Islet of Langerhans (tissue), 1 donor: Measurements from ENCODE around the gene PAOX.

Experiments
- FAIRE-seq: peaks from one replicate; lab custom pipeline; 2011; peaks lifted over from hg19 to GRCh38; lab: Jason Lieb, UNC

PAOX gene

DNA sequence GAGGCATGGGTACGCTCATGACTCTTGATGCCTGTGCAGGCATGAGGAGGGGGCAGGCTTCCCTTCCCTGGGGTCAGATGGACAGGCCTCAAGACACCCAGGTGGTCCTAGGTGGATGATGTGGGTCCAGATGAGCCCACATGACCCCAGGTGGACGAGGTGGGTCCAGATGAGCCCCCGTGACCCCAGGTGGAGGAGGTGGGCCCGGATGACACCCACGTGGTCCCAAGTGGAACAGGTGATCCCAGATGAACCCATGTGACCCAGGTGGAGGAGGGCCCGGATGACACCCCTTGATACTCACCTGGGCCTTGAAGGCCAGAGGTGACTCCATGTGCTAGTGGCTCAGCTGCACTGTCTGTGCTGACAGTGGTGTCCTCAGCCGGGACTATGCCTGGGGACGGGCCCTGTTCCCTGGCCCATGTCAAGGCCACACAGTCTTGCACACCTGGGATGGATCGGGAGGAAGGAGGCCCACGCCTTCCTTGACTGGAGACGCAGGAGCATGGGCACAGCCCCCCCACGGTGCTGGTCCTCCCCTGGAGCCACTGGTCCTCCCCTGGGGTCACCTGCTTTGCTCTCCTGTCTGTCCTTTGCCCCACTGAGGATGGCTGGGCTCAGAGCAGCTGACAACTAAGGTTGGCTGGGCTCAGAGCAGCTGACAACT, 28.6 kb upstream of the PAOX start:
- no peak for FAIRE-seq

DNA sequence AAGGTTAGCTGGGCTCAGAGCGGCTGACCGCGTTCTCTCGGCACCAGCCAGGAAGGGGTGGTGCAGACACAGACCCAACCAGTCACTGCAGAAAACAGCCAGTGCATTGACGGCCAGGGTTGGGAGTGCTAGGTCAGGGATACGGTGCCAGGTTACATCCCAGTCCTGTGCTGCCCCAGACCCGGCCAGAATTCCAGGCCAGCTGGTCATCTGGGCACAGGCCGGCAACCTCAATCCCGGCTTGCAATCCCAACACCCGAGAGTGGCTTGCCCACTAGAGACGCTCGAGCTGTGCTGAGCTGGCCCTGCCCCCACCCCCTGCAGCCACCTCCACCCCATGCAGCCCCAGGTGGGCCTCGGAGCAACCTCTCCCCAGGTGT, 28.1 kb upstream of the PAOX start:
- no peak for FAIRE-seq

DNA sequence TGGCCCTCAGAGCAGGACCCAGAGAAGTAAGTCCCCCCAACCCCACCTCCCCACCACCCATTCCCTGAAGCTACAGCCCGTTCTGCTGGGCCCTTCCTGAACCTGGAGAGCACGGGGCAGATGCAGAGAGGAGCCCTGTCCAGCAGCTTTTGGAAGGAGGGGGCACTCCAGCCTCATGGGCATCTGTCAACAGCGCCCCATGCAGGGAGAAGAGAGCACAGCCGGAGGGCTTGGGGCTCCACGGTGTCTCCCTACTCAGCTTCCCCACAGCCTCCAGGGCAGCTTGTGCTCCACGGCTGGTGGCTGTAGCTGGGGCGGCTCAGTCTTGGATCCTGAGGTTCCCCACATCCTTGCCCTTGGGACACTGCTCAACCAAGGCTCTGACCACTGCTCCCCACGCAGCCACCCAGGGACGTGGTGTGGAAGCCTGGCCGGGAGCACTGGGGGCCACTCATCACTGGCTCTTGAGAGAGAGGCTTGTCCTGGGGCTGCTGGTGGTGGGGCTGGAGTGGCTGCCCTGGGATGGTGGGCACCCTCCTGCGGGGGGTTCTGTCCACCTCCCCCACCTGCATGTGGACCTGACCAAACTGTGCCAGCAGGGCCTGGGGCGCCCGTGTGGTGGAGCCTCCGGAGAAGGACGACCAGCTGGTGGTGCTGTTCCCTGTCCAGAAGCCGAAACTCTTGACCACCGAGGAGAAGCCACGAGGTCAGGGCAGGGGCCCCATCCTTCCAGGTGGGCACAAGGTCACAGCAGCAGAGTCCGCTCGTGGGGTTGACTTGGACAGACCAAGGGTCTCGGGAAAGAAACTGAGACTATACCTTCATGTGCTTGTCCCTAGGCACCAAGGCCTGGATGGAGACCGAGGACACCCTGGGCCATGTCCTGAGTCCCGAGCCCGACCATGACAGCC, 27.4 kb upstream of the PAOX start:
- no peak for FAIRE-seq

DNA sequence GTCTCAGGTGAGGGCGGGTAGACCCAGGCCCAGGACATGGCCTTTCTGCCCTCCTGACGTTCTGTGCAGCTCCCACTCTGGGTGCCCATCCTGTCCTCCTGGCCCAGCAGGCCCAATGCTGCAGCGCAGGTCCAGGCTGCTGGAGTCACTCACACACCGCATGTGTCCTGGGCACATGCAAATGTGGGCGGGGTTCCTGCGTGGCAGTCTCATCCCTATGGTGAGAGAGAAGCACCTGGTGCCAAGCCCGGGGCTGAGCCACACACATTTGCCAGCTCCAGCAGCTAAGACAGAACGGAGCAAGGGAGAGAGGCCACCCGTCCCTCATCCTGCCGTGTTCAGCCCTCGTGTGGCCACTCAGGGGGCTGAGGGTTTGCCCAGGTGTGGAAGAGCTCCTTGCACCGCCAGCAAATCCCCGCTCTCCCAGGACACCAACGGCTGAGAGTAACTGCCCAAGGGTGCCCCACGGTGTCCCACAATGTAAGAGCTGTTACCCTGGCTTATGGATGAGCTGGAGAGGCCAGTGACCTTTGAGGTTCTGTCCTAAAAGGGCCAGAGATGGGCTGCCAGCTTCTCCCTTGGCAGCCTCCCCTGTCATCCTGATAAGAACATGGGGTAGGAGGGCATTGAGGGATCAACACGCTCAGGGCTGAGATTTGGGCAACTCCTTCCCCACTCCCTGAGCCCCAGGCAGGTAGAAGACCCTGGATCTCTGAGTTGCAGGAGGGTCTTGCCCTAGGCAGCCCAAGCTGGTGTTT, 25.7 kb upstream of the PAOX start:
- no peak for FAIRE-seq

DNA sequence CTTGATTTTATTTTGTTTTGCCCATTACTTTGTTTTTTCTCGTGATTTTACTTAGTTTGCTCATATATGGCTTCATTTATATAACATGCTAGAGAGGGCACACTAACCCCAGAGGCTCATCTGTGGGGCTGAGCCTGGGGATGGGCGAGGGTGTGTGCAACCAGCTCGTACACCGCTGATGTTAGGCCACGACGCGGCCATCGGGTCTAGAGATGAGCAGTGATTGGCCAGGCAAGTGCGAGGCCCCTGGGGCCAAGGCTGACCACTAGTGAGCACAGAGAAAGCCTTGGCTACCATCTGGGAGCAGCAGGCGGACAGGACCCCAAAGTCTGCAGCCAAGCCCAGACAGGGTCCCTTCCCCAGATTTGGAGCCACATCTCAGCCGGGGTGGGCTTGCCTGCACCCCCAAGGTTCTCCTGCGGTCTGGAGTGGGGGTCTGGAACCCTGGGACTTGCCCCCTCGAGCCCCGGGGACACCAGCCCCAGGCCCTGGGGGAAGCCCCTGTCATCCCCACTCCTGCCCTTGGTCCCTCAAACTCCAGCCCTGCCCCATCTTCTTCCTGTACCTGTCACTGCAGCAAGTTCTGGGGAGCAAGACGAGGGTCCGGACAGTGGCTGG, 25.0 kb upstream of the PAOX start:
- no peak for FAIRE-seq

DNA sequence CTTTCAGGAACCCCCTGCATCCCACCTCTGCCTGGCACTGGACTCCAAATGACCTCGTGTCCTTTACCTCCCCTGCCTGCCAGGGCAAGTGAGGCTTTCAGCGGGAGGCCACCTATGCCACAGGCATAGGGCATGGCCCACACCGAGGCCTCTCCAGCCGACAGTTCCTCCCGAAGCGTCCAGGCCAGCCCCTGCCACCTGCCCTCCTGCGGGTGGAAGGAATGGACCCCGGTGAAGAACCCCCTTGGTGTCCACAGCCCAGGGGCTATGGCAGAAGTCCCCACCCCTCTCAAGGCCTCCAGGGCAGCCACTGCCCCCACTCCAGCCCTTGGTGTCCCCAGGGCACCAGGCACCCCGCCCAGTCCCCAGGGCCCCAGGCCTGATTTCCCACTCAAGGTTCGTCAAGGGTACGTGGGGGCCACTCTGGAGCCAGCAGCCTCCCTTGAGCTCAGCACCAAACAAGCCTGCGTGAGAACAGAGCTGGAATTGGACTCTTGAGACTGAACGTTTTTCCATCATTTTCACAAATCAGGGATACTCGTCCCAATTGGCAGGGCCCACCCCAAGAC, 24.3 kb upstream of the PAOX start:
- no peak for FAIRE-seq

DNA sequence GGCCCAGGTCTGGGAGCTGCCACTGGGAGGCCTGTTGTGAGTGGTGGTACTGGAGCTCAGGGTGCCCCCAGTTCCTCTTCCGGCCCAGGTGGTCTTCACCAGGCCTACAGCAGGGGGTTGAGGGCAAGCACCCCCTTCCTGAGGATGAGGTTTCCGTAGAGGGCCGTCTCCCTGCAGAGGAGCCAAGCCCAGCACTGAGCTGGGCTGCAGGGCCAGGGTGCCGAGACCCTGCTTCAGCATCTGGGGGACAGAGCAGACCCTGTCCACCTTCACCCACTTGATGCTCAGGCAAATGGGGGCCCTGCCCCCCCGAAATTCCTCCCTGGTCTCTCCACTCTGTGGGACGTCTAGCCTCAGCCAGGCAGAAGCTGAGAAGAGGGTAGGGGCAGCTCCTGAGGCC, 23.8 kb upstream of the PAOX start:
- no peak for FAIRE-seq

DNA sequence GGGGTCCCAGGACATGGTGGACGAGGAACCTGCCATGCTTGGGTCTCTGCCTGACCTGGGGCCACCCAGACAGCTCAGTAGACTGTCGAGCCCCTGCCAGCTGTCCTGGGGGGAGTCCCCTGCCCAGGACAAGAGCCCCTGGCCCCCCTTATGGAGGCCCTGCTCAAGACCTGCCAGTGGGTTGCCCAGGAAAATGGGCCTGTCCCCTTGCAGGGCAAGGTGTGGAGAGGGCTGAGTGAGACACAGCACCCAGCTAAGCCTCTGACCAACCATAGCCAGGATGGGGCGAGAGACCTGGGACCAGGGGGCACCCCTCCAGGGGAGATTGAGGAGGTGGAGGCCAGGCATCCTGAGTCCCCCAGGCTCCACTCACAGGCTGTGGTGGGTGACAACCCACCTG, 23.1 kb upstream of the PAOX start:
- no peak for FAIRE-seq

DNA sequence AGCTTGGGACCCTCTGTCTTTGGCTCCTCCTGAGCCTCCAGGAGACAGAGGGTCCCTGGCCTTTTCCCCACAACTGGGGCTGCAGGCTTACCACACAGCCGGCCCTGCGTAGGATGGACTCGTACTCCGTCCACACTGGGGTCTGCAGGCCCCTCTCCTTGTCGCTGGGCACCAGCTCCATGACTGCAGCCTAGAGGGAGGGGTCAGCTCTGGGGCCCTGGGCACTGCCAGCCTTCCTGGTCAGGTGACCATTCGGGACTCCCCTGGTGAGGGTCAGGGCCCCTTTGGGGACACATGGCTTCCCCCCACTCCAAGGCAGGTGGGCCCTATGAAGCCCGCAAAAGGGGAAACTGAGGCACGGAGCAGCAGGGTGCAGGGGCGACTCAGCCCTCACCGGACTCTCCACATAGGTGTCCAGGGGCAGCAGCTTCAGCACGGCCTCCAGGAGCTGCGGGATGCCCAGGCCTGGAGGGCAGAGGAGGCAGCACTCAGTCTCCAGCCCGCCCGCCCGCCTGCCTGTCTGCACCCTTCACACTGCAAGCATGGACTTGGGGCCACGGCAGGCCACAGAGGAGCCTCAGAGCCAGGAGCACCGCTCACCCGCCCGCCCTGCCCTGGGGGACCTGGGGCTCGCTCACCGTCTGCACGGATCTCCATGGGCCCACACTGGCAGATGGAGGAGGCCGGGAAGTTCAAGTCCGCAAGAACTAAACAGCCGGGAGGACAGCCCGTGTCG, 22.3 kb upstream of the PAOX start:
- no peak for FAIRE-seq

DNA sequence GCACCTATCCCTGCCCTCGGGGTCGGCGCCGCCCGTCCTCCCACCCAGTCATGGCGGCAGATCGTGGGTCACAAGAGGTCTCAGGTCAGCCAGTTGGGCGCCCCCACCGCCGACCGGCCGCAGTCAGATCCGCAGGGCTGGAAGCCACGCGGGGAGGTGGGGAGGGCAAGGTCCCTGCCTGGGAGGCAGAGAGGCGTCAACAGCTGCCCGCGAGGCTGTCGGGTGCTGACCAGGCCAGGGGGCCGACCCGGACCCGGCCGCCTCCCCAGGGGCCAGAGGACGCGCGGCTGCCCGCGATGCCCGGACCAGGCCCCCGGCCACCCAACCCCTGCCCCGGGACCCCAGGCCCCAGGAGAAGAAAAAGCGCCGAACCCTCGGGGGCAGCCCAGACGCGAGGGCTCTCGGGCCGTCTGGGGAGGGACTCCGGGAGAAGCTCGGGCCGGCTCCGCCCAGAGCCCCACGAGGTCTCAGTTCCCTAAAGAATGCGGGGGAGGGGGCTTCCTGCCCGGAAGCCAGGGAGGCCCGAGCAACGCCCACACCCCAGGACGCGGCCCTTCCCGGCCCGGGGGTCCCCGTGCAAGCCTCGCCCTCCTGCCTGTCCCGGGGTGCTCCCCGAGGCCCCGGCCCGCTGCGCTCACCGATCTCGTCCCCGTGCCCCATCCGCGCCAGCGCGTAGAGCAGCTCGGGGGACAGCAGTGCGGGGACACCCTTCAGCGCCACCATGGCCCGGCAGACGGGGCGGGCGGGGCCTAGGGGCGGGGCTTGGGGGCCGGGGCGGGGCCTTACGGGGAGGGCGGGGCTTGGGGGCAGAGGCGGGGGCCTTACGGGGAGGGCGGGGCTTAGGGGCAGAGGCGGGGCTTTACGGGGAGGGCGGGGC, 21.5 kb upstream of the PAOX start, which contains the start of gene FUOM:
Gene FUOM (minus strand): TSS at position 735 of the 877 bp plus-strand sequence. CDS start 12 bp downstream, at position 723.
- no peak for FAIRE-seq

DNA sequence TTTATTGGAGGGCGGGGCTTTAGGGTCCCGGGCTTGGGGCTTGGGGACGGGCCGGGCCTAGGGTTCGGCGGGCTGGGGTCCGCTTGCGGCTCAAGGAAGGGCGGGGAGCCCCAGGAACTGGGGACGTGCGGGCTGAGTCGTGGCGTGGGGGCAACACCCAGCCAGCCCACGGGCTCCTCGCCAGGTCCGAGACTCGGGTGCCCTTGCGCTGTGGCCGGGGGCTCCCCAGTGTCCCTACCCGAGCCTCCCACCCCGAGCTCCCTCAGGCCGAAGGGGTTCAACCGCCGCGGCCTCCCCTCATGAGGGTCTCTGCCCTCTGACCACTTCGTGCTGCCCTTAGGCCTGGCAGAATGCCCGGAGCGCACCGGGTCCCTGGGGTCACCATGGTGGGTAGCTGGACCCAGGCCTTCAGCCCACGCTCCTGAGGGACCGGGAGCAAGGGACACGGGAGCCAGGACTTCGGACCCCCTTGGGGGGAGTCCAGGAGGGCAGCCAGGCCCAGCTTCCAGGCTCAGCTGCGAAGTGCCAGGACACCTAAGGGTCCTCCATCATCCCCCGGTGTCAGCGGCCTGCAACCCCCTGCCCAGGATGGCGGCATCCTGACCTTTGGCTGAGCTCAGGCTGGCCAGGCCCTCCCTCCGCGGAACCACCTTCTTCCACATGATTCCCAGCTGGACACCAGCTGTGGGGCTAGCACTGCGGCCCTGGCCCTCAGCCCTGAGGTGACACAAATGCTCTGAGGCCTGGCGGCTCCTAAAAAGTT, 20.7 kb upstream of the PAOX start:
- FAIRE-seq, result no peak

DNA sequence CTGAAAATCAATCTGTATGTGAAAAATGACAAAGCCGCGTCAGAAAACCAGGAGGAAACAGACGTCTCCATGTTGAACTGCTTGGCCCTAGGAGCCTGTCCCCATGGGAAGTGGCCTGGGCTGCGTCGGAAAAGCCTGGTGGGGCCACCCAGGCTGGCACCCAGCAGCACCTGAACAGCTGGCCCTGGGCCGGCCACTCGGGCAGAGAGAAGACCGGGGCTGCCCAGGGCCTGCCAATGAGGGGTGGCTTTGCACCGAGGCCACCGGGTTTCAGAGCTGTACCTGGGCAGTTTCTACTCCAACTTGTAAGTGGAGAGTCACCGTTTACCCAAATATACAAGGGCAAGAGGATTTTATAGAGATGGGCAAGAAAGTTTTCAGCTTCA, 20.1 kb upstream of the PAOX start:
- no peak for FAIRE-seq

DNA sequence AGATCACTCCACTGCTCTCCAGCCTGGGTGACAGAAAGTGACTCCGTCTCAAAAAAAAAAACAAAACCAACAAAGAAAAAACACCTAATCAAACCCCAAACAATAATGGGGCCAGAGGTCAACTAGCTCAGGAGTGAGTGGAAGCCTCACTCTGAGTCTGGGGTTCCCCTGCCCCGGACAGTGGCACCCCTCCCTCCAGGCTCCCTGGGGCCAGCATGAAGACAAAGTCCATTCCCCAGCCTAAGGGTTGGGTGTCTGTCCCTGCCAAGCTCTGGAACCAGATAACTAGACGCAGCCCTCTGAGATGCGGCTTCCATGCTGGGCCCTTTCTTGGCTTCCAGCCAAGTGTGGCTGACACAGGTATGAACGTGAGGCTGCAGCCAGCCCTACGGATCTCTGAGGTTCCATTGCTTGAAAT, 19.5 kb upstream of the PAOX start:
- no peak for FAIRE-seq

DNA sequence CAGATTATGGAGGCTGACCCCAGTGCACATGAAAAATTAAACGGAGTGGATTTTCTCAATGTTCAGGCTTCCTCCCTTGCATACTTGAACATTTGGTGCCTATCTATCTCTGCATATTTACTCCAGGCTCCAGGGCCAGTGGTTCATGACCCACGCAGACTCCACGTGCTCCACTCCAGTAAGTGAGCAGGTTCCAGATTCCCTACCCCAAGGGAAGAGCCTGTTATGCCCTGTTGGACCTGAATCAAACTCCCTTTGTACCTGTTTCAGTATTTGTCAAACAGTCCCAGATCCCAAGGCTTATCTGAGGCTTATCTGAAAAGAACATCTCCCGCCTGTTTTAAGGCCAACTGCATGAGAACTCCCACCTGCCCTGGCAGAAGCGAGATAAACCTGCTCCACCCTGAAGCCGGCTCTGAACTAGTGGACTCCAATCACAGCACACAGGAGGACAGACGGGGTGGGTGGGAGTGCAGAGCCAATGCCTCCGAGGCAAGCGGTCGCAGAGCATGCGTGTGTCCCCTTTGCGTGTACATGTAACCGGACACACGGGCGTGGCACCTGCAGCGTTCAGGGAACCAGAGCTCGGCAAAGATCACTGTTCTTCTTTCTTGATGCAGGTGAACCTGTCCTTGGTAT, 19.0 kb upstream of the PAOX start:
- FAIRE-seq, result no peak

DNA sequence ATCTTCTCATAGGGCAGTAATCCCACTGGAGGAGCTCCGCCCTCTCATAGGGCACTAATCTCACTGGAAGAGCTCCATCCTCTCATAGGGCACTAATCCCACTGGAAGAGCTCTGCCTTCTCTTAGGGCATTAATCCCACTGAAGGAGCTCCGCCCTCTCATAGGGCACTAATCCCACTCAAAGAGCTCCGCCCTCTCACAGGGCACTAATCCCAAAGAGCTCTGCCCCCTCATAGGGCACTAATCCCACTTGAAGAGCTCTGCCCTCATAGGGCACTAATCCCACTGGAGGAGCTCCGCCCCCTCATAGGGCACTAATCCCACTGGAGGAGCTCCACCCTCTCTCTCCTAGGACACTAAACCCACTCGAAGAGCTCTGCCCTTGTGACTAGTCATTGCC, 17.8 kb upstream of the PAOX start:
- no peak for FAIRE-seq

DNA sequence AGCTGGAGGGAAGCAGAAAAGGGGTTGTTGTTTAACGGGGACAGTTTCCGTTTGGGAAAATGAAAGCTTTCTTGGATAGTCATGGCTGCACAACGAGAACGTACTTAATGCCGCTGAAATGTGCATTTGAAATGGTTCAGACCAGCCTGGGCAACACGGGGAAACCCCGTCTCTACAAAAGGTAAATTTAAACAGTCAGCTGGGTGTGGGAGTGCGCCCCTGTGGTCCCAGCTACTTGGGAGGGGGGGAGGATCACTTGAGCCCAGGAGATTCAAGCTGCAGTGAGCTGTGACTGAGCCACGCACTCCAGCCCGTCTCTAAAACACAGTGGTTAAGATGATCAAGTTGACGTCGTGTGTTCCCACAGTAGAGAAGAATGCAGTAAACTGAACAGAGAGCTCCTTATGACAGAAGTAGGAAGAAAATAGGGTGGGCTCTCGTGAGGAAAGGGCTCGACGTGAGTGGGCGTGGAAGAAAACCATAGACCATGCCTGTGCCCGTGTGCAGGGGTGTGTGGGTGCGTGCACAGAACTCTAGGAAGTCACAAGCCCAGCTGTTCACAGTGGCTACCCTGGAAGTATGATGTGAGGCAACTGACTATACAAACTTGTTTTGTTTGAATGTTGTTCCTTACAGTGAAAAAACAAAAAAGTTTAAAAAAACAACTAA, 17.2 kb upstream of the PAOX start:
- FAIRE-seq, result no peak

DNA sequence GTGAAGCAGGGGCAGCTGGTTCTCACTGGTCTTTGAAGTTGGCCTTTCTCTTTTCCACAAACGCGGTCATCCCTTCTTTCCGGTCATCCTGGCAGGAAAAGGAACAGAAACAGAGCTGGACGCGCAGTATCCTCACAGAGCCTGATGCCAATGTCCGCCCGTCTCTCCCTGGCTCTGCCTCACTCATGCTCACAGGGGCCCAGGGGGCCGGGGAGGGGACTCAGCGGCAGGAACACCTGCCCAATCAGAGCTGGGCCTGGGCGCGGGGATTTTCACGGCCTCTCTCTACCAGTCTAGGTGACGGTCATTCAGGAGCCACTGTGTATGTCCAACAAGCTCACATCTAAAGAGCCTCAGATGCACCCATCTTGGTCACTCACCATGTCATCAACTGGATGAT, 16.2 kb upstream of the PAOX start:
- FAIRE-seq, result no peak

DNA sequence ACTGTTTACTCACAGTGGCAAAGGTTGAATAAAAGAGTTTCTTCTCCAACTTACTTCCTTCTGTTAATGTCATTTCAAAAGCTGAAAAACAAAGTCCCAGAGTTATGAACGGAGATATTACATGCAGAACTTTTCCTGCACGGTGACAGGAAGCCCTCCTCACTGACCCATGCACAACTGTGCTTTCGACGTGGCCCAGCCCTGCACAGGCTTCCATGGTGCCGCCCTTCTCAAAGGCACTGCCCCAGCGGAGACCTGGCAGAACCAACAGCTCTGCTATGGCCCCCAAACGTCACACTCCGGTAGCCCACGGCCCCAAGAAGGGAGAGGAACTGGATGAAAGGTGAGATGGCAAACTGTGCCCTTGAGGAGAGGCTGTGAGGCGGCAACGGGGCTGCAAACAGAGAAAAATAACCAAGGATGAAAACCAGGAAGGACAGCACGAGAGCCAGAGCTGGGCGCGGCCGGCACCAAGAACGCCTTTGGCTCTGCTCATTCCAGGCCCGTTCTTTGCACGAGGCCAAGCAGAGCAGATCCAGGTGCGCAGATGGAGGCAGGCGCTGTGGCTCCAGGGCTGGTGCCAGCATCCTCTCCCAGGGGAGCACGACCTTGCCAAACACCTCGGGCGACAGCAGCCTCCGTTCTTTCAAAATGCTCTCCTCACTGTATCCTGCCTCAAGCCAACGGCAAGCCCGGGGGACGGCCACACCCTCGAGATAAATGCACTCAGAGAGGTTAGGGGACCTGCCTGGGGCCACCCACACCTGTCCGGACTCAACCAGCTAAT, 14.2 kb upstream of the PAOX start:
- FAIRE-seq, result no peak
